Activated CD4-positive, alpha-beta T cell treated with anti-CD3 and anti-CD28 coated beads for 4 hours (primary cell): ENCODE data around the gene CHRNA9.
"Not testable (repeated sequence)": the region's sequence is repeated elsewhere in the genome, so short reads cannot be mapped to it uniquely, and the experiment has no call there.

Experiments used
- DNase-seq, 2 donors: peaks; one replicate each; pipeline ENCODE4 v3.0.0-alpha.2; 2020

The CHRNA9 gene, protein sequence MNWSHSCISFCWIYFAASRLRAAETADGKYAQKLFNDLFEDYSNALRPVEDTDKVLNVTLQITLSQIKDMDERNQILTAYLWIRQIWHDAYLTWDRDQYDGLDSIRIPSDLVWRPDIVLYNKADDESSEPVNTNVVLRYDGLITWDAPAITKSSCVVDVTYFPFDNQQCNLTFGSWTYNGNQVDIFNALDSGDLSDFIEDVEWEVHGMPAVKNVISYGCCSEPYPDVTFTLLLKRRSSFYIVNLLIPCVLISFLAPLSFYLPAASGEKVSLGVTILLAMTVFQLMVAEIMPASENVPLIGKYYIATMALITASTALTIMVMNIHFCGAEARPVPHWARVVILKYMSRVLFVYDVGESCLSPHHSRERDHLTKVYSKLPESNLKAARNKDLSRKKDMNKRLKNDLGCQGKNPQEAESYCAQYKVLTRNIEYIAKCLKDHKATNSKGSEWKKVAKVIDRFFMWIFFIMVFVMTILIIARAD

DNA sequence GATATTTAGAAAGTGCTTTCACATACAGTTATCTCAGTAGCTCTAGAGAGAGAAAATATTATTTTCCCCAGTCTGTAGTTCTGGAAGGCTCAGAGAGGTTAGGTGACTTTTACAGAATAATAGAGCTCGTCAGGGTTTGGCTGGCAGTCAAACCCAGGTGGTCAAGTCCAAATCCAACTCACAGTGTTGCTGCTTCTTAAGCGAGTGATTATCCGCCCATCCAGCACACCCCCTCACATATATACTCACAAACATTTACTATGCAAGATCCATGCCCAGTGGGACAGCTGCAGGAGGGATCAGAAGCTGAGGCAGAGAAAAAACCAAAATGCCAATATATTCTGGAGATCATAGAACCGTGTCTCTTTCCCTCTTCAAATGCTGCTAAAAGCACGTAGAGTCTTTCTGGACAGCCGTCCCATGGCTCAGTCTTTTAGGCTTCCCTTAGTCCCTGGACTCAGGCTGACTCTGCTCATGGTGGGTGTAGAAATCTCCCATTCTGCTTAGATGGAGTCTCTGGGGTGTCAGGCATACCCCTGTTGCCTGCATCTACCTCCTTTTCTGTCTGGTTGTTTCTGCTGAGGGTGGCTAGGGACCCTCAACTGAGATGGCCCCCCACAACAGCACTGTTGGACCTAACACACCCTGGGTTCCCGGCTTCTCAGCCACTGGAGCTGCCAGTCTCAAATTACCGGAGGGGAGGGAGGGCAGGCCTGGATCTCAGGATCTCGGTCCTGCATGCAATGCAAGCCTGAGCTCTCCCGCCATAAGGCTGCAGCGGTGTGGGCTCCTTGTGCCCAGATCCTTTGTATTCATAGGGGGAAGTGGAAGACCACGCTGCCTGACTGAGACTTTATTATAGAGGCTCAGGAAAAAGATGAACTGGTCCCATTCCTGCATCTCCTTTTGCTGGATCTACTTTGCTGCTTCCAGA is at the start of gene CHRNA9:
Gene CHRNA9, plus strand, starts transcription at position 743 of the 934 bp plus-strand sequence. Its CDS starts 135 bp downstream, at position 878.
- DNase-seq: no peak

DNA sequence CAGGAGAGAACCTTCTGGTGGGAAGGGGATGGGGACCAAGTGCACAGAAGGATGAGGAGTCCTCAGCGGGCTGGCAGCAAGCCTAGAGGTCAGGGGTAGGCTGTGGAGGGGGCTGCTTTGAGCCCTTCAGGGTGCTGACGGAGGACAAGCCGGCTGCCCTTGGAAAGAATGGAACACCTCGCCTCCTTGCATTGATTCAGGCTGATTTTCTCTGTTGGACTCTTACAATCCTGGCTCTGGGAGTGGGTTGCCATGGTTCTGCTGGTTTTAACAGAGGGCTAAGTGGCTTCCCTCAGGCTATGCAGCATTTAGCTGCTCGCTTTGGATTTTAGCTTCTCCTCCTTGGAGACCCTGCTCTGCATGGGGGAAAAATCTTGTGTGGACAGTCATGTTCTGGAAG is 49.4 kb upstream of the CHRNA9 start:
- DNase-seq: no peak

DNA sequence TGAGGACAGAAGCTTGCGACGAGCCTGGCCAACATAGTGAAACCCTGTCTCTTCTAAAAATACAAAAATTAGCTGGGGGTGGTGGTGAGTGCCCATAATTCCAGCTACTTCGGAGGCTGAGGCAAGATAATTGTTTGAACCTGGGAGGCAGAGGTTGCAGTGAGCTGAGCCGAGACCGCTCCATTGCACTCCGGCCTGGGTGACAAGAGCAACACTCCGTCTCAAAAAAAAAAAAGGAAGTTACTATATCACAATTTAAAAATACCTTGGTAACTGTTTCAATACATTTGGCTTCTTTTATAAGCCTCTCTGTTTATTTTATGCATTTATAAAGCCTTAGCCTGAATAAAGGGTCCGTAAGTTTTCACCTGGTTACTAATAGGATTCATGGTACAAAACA is 46.6 kb upstream of the CHRNA9 start:
- DNase-seq: no peak

DNA sequence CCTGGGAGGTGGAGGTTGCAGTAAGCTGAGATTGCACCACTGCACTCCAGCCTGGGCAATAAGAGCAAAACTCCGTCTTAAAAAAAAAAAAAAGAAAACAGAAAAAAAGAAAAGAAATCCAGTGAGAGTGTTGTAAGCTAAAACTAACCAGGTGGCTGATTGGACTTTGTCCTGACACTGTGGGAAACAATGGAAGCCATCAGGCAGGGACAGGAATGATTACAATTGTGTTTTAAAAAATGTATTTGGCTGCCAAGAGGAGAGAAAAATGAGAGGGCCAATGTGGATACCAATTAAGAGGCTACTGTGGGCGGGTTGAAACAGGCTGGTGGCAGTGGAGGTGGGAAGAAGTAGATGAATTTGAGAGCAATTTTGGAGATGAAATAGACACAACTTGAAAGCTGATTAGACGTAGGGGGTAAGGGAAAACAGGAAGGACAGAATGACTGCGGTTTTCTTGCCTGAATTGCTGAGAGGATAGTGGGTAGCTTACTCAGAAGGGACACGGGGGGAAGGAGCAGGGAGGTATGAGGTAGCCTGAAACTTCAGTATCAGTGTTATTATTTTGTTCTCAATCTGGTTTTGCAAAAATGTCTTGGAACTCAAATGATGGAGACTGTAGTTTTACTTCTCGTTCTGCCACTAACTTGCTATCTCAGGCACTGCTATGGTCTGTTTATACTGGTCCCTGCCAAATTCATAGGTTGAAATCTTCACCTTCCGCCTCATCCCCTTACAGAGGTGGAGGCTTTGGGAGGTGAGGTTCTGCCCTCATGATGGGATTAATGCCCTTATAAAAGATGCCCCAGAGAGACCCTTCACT is 45.6 kb upstream of the CHRNA9 start:
- DNase-seq: no peak

DNA sequence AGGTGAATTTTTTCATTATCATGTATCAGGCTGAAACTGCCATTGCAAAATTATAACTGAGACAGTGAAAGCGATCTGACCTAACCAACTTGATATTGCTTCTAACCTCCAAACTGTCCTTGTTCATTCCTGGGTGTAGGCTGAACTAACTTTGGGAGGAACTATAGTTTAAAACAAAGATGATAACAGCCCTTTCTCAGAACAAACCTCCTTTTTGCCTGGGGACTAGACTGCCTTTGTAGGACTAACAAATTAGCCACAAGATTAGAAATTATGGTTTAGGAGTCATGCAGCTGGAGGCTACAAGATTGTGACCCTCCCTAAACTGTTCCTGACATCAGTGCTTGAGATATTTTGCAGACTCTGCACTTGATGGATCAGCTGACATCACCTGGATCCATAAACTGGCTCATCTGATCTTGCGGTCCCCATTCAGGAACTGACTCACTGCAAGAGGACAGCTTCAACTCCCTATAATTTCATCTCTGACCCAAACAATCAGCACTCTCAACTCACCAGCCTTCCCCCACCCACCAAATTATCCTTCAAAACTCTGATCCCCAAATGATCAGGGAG is 44.4 kb upstream of the CHRNA9 start:
- not testable (repeated sequence) for DNase-seq

DNA sequence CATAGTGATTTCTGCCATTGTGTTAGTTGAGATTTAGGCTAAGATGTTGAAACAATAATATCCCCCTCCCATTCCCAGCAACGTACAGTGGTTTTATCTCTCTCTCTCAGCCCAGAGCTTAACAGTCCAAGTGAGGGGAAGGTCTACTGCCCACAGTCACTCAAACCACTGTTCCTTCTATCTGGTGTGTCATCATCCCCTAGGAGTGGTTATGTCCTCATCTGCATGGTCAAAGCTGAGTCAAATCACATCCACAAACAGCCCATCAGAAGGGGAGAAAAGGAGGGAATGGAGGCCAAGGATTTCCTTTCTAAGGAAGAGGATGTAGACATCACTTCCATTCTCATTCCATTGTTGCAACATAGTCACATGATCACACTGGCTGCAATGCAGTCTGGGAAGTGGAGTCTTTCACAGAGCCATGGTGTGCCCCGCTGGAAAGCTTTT is 42.8 kb upstream of the CHRNA9 start:
- no peak for DNase-seq

DNA sequence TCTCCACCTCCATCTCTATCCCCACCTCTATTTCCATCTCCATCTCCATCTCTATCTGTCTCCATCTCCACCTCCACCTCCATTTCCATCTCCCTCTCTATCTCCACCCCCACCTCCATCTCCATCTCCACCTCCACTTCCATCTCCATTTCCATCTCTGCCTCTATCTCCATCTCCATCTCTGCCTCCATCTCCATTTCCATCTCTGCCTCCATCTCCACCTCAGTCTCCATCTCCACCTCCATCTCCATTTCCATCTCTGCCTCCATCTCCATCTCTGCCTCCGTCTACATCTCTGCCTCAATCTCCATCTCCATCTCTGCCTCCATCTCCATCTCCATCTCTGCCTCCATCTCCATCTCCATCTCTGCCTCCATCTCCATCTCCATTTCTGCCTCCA is 40.8 kb upstream of the CHRNA9 start:
- DNase-seq: no peak

DNA sequence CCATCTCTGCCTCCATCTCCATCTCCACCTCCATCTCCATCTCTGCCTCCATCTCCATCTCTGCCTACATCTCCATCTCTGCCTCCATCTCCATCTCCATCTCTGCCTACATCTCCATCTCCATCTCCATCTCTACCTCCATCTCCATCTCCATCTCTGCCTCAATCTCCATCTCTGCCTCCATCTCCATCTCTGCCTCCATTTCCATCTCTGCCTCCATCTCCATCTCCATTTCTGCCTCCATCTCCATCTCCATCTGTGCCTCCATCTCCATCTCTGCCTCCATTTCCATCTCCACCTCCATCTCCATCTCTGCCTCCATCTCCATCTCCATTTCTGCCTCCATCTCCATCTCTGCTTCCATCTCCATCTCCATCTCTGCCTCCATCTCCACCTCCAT is 40.1 kb upstream of the CHRNA9 start:
- not testable (repeated sequence) for DNase-seq

DNA sequence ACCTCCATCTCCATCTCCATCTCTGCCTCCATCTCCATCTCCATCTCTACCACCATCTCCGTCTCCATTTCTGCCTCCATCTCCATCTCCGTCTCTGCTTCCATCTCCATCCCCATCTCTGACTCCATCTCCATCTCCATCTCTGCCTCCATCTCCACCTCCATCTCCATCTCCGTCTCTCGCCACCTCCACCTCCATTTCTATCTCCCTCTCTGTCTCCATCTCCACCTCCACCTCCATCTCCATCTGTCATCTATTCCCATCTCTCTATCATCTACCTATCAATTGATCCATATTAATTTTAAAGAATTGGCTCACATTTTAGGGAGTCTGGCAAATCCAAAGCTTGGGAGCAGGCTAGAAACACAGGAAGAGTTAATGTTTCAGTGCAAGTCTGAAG is 39.6 kb upstream of the CHRNA9 start:
- no peak for DNase-seq

DNA sequence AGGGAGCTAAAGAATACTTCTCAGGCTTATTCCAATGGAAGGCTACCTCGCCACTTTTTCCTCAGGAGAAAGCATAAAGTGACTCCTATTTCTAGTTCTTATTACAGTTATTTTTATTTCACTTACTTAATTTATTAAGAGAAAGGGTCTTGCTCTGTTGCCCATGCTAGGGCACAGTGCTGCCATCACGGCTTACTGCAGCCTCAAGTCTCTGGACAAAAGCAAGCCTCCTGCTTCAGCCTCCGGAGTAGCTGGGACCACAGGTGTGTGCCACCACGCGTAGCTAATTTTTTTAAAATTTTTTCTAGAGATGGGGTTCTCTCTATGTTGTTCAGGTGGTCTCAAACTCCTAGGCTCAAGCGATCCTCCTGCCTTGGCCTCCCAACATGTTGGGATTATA is 36.0 kb upstream of the CHRNA9 start:
- no peak for DNase-seq

DNA sequence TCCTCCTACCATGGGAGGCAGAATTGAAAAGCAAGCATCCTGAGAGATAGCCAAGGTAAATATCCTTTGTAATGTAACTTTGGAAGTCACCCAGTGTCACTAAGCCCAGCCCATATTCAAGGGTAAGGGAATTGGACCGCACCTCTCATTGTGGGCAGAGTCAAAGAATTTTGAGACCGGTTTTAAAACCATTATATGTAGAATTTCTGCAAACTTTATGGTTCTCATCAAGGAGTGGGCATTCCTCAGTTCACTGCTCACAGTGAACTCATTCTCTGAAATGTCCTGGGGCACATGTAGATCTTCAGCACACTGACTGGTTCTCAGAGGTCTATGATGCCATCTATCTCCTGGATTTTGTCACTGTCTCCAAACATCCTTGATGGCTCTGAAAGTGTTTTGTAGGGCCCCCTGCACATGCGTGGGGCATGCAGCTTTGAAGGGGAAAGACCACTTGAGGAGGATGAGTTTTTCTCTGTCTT is 35.3 kb upstream of the CHRNA9 start:
- DNase-seq: no peak

DNA sequence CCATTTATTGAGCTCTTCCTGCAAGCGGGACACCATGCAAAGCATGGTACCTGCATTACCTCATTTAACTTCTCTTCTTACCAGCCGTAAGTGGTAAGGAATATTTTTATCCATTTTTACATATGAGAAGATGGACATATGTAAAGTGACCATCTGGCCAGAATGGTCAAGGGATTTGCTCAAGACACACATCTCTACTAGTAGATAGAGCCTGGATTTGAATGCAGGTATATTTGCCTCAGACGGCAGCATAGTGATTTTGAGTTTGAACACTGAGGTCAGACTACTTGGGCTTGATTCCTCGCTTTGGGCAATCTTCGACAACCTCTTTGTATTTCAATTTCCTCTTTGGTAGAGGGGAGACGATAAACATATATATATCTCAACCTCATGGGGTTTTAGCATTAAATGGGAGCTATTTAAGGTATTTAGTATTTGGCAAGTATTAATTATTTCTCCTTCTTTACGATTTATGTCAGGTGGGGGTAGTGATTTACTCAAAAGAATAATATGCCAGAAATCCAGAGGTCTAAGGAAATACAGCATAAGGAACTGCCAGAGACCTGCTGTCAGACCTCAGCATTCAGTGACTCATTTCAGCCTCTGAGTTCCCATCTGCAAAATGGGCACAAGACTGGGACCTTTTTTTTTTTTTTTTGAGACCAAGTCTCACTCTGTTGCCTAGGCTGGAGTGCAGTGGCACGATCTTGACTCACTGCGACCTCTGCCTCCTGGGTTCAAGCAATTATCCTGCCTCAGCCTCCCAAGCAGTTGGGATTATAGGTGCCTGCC is 34.6 kb upstream of the CHRNA9 start:
- DNase-seq: no peak

DNA sequence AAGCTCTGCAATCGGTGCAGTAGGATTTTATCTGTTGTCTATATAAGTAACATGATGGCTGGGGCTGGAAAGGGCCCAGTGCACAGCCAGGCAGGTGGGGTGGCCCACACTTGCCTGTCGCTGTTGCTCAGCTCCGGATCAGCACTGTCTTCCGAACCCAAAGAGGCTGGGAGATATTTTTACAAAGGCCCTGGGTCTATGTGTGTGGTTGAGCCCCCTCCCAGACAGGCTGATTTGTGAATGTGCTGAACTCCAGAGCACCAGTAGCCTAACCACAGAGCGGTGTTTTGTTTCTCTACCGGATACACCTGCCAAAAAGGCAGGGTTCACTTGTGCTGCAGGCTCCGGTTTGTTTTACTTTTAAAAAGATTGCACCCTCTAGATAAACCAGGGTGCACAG is 33.5 kb upstream of the CHRNA9 start:
- peak; percentile 51 to 57 for DNase-seq

DNA sequence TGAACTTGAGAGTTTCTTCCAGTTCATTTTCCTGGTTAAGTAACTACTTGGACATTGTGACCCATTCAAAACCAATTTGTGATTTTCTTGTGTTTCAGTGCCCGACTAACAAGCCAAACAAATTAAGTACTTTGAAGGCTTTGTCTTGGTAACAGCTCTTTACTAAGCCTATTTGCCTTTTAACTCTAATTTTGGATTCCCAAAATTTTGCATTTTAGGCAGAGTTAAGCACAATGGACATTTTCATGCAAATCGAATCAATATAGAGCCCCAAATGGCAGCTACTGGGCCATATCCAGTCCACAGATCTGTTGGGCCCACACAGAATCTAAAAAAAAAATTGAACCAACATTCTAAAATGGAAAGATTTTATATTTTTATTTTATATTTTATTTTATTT is 31.4 kb upstream of the CHRNA9 start:
- DNase-seq: no peak

DNA sequence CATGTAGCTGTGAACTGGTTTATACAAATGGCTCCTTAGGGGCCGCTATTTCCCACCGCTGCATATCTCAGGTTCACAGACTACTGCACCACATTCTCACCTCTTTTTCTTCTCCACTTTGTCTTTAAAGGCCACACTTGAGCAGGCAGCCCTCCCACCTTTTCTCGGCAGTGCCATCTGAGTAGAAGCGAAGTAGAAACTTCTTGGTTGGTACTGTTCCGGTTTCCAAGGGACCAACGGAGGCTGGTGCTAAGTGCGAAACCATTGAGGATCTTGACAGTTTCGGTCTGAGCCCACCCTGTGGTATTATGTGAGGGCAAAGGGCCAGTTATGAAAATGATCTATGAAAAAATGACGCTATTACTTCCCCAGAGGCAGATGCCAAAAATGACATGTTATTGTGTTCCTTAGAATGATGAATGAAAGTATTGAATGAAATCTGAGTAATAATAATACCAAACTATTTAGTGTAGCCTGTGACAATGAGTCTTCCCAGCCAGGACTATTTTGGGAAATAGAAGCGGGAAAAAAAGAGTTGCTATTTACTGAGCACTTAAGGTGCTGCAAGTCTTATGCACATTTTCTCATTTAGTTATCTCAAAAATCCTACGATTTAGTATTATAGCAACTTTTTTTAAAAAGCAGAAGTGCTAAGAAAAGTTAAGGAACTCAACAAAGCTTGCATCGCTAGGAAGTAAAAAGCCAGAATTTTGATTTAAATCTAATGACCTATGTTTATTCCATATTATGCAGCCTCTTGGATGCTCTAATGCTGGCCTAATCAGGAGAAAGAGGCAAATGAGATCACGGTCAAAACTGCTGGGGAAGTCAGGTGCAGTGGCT is 29.6 kb upstream of the CHRNA9 start:
- peak in 1 of 2 donors; percentile 47 for DNase-seq

DNA sequence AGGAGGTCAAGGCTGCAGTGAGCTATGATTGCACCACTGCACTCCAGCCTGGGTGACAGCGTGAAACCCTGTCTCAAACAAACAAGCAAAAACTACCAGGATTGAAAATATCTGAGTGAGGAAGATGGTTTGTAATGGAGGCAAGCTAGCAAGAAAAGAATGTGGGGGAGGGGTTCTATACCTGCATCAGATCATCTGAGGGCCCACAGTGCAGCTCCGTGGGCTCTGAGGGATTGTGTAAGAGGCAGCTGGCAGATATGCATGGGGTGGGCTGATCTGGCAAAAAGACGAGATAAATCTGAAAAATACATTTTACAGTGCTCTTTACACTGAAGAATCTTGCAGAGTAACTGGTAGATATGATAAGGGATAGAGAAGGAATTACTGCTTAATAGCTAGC is 28.9 kb upstream of the CHRNA9 start:
- no peak for DNase-seq

DNA sequence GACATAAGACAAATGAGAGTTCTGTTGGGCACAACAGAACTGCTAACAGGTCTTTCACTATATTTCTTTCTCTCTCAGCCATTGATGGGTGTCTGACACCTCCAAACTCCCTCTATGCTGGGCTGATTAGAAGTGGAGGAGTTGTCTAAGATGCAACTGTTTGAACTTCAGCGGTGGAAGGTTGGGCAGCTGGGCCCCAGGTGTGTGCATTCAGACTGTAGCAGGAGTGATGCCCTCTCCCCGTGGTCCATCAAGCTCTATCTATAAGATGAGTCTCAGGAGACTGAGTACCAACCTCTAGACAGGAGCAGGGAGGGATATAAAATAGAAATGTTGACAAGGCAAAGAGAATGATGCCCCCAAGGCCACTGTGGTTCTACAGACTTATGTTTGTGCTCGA is 28.2 kb upstream of the CHRNA9 start:
- DNase-seq: no peak

DNA sequence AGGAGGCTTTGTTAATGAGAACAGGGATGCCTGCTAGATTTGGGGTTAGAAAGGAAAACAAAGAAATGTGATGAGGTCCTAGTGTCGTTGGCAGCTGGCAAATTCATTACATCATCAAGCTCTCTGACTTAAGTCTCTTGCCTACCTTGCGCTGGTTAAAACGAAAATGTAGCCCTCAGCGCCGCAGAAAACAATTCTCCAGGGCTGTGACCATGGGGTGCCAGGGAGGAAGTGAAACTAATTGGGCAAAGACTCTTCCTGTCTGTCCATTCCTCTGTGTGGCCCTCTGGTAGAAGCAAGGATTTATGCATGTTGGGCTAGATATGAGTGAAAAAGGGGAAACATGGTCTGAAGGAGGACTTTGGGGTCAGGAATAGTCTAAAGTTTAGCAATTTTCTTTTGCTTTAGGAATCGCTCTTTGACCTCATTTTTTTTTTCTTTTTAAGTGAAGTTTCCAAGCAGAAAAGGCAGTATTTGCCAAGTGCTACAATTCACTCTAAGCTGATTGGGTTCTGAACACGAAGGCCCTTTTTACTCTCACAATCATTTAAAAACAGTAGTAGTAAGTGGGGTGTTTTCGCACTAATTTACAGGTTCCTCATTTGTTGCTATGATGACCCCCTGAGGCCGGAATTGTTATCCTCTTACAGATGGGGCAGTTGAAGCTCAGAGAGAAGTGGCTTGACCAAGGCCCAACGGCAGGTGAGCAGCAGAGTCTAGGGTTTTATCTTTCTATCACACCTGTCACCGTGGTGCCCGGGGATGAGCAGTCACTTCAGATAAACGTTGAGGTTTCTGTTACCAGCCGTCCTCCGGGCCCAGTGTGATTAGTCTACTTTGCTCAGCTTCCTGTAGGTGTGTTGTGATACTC is 27.3 kb upstream of the CHRNA9 start:
- DNase-seq: peak; percentile 72 to 78

DNA sequence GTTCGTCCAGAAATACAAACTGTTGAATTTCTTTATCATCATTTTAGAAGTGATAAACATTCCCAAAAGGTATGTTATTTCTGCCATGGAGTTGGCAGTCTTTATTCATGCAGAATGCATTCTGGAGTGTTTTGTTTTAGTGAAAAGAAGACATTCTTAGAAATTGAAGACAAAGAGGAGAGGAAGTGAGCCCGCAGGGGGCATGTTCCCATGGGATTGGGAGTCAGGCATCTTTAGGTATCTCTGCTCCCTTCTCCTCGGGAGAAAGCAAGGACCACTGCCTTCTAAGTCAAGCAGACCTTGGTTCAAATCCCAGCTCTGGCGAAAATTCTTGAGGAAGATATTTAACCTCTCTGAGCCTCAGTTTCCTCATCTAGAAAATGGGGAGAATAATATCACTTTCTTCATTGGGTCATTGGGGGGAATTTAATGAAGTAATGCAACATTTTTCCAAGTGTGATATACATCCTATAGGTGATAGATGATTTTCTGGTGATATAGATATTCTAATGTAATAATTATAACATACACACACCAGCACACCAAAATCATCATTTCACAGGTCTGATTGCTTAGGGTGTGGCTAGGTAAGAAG is 26.5 kb upstream of the CHRNA9 start:
- no peak for DNase-seq
